HG03575 (cell line): ENCODE results near the gene ILK.

ENCODE experiments used
- ATAC-seq: cut with Tn5 transposase; IDR thresholded peaks from one replicate; pipeline ENCODE4 v1.9.1; 2021; ENCODE audit not compliant: unreplicated experiment, insufficient number of reproducible peaks, low FRiP score; ENCODE audit errors: extremely low read depth

The ILK gene

DNA sequence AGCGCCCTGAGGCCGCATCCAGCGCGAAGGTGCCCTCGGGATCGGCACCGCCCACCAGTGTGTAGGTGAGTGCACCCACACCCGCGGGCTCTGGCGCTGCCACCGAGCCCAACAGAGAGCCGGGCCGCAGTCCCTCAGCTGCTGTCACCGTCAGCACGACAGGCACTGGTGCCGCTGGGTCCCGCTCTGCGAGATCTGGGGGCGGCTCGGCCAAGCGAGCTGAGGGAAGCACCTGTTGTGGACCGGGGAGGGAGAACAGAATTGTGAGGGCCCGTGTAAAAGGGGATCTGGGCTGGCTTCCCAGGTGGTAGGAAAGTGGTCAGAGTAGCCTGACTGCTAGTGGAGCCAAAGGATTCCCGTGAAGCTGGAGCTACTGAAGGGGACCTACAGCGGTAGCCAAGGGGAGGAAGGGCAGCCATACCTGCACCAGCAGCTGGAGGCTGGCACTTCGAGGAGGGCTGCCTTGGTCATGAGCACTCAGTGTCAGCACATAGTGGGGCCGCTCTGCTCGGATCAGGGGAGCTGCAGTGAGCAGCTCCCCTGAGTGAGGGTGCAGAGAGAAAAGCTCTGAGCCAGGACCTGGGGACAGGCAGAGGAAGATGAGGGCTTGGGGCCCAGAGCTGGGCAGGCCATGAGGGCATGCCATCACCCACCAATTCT is 27.2 kb downstream of the ILK start:
- ATAC-seq: no peak

DNA sequence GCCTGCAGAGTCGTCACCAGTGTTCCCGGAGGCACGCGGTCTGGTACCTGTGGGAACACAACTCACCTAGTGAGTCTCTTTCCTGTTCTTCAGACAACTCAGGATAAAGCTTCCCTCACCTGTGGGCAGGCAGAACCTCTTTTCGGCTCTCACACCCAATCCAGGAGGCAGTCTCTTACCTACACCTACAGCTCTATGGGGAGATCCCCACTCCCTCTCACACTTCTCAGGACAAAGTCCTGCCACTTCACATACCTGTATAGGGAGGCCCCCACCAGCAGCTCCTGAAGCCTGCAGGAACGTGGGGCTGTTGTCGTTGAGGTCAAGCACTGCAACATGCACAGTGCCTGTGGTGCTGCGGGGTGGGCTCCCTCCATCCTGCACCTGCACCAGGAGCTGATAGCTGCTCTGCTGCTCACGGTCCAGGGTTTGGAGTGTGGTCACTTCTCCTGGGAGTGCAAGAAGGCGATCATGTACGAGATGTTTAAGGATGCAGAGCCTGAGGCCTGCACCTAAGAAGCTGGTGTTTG is 27.9 kb downstream of the ILK start:
- ATAC-seq: no peak

DNA sequence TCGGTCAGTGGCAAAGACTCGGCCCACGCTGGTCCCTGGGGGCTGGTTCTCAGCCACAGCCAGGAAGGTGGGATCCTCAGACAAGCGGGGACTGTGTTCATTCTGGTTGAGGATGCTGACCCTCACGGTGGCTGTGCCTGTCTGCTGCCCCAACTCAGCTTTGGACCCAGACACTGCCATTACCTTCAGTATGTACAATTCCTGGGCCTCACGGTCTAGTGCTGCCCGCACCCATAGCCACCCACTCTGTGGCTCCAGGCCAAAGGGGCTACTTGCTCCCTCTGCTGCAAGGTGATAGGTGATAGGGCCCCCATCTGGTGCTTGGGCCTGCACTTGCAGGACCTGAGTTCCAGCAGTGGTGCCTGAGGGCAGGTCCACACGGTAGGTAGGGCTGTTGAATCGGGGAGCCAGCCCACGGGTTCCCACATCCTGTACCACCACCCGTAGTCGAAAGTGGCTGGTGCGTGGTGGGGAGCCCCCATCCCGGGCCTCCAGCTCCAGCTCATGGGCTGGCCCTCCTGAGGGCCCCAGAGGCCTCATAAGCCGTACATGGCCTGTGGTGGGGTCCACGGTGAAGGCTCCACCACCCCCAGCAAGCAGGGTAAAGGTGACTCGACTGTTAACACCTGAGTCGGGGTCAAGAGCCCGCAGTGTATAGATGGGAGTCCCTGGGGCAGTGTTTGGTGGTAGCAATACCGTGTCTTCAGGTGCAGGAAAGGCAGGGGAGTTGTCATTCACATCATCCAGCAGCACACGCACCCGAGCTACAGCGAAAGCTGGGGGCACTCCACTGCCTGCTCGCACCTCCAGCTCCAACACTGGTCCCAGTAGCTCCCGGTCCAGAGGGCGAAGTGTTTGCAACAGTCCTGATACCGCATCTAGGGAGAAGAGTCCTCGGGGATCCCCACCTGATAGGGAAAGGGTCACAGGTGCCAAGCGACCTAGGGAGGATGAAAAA is 28.8 kb downstream of the ILK start:
- no peak for ATAC-seq

DNA sequence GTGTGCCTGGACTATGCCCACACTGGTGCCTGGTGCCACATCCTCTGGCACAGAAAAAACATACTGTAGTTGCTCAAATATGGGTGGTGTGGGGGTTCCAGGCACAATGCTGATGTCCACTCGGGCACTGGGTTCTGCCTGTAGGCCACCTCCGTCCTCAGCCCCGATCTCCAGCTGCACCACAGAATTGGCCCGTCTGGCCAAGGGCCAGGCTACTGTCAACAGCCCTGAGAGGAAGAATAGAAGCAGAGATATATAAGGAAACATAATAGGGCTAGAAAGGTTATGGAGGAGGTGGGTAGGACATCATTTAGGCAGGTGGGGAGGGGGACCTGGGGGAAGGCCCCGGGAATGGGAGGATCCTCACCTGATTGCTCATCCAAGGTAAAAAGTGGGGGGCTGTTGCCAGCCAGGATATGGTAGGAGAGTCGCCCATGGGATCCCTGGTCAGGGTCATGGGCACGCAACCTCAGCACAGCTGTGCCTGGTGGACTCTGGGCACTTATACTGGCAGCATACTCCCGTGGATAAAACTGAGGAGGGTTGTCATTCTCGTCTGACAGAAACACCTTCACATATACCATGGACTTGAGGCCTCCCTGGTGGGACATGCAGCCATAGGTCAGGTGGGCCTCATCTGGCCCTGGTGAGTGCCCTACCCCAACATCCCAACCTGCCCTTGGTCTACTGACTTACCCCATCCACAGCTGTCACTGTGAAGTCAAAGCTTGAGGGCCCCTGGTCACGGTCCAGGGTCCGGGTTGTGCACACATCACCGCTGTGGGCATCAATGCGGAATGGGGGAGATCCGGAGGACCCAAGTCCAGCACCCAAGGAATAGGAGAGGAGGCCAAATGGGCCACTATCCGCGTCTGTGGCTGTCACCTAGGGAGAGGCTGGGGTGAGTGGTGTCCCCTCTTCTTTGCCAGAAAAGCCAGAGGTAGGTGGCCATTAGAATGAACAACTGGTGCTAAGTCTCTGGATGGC is 30.1 kb downstream of the ILK start:
- no peak for ATAC-seq

DNA sequence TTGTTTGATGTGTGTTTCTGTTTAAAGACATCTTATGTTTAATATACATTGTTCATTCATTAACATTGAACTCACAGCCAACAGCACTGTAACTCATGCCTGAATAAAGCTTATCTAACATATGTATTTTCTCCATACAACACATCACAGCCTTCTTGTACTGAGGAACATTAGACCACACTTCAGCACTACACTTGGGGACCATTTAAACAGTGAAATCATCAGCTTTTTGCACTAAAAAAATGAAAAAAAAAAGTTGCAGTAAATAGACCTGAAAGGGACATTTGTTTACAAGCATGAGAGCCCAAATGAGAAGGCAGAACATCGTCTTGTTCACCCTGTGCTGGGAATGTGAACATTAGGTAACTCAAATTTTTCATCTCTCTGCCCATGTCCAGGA is 31.0 kb downstream of the ILK start:
- no peak for ATAC-seq

DNA sequence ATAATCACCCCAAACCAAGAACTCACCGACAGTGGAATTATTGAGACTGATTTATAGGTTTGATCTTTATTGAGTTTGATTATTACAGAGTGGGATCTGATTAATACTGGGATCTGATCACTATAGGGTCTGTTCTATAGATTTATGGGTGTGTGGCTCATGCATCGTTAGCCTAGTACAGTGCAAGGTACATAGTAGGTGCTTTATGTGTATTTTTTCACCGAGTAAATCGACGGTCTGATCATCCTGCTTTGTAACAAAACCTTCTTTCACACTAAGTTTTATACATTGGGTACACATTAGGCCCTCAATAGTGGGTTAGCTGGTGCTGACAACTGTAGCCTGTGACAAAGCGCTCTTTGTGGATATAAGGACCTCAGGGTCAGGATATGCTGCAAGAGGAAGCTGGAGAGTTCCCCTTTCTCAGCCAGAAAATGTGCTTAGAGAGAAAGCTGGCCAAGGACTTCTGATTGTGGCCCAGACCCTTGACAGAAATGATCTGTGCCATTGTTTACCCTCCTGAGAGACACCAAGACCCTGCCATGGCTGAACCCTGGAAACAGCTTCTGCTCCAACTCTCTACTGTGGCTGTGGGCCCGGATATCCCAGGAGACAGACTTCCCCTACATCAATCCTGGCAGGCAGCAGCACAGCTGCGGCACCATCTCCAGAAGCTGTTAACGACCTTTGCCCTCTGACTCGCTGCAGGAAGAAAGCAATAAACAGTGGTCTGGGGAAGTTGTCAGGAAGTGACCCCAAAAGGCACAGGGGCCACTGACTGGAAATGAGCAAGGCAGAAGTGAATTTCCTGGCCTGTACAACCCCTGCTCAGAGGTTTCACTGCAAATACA is 31.7 kb downstream of the ILK start:
- no peak for ATAC-seq

DNA sequence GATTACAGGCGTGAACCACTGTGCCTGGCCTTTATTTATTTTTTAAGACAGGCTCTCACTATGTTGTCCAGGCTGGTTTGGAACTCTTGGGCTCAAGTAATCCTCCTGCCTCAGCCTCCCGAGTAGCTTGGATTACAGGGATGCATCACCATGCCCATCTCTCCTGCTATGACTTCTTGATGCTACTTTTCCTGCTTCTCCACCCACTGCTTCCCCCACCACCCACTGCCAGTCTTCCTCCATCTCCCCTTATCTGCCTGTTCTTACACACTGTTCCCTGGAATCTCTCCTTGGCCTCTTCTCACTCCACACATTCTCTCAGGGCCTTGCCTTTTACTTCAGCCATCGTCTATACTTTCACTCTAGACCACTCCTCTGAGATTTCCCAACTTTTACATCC is 32.9 kb downstream of the ILK start:
- ATAC-seq: no peak

DNA sequence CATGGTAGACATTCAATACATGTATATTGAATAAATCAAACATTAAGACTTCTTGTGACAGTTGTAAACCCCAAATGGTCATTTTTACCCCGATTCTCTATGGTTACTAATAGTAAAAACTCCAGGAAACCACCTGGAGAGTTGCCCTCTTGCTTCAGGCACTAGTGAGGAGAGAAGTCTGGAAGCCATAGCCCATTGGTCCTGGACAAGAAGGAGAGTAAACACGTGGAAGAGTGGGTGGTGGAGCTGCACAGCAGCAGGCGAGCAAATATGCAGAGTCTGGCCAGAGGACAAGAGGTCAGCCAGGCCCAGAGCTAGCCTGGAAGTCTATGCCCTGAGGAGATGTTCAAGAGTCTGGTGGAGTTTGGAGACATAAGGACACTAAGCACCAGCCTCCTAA is 34.3 kb downstream of the ILK start:
- no peak for ATAC-seq

DNA sequence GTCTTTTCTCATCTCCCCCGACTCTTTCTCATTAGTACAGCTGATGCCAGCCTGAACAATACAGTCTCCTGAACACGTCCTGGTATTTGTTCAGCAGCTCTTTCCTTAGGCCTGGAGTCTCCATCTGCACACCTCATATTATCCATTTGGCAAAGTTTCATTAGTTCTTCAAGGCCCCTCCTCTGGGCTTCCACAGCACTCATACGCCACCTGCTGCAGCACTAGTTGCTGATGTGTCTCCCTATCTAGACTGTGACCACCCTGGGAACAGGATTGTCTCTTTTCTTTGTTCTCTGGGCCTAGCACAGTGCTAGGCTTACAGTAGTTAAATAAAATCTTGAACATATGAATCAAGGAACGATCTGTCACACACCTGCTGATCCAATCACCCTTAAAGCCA is 34.9 kb downstream of the ILK start:
- no peak for ATAC-seq

DNA sequence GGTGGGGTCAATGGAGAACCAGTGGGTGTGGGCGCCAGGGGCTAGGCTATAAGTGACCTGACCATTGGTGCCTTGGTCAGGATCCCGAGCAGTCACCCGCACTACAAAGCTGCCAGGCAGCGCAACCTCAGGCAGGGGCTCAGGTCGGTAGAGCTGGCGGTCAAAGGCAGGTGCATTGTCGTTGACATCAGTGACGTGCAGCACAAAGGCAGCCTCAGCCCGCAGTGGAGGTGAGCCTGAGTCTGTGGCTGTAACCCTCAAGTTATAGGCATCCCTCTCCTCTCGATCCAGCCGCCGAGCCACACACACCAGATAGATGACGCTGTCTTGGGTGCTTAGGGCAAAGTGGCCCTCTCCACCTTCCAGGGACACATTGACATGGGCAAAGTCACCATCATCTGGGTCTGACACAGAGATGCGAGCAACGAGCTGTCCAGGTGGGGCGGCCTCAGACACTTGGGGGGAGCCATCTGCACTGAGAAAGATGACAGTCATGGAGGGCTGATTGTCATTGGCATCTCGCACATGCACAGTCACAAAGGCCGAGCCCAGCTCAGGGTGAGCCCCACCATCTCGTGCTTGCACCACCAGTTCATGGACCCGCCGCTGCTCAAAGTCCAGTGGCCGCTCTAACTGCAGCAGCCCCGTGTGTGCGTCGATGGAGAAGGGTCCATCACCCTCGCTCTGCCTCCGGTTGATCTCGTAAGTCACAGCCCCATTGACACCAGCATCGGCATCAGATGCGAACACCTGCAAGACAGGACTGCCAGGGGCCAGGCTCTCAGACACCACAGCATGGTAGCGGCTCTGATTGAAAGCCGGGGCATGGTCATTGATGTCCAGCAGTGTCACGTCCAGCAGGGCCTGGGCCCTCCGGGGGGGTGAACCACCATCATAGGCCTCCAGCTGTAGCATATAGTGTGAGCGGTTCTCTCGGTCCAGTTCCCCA is 36.7 kb downstream of the ILK start:
- no peak for ATAC-seq

DNA sequence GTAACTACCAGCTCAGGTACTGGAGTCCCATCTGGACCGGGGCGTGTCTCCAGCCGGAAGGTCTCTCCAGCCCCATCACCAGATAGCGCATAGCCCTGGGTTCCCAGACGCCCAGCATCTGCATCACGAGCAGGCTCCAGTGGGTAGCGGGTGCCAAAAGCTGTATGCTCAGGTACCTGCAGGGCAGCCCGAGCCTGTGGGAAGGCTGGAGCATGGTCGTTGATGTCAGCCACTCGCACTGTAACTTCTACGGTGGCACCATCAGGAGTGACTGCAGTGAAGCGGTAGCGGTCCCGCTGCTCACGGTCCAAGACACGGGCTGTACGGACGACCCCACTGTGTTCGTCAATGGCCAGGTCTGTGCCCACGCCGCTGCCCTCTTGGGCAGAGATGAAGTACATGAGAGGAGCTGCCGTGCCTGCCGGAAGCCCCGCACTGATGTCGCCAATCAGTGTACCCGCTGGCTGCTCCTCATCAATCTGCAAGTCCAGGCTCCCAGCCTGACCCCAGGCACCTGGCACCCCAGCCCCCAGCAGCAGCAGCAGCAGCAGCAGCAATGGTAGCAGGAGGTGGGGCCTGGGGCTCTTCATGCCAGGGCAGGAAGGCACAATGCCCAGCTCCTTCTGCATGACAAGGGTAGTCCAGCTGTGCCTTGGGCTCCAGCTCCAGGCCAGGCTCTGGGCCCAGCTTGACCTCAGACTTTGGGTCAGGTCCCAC is 37.6 kb downstream of the ILK start:
- ATAC-seq: no peak

DNA sequence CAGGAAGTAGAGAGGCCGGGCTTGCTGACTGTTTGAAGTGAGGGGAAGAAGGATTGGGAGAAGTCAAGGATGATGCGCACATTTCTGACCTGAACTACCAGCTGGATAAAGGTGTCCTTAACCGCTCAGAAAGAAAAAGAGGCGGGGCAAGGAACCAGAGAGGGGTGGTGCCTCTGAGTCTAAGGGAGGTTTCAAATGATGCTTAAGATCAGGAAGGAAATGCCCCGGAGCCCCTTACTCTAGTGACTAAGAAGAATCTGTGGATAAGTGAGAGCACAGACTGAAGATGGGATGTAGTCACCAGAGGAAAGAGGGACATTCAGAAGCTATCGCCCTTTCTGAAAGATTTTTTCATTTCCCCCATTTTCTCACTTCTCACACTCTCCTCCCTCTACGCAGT is 39.4 kb downstream of the ILK start:
- ATAC-seq: no peak

DNA sequence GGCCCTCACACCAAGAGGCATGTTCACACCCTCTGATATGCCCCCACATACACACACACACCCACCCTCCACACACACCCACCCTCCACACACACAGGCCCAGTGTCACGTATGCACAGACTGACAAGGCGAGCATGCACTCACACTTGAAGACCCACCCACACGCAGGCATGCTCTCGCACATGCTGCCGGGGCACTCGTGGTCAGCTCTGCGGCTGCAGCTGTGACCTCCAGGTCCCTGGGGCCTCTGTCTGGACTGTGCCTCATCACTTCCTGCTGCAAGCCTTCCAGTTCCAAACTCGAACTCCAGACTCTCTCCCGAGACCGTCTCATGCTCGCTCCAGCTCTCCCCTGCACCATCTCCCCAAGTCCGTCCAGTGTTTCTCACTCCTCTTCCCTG is 42.5 kb downstream of the ILK start:
- no peak for ATAC-seq

DNA sequence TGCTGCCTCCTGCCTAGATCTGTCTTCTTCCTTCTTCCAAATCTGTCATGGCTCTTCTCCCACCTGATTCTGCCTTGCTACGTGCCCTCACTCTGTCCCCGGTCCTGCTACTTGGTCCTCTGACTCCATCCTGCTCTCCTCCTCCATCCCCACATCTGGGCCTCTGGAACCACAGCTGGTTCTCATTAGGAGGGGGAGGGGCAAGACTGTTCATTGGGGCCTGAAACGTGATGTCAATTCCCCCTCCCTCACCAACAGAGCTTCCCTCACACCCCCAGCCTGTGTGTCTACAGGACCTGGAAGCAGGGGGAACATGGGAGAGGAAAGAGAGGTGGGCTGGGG is 43.0 kb downstream of the ILK start:
- no peak for ATAC-seq

DNA sequence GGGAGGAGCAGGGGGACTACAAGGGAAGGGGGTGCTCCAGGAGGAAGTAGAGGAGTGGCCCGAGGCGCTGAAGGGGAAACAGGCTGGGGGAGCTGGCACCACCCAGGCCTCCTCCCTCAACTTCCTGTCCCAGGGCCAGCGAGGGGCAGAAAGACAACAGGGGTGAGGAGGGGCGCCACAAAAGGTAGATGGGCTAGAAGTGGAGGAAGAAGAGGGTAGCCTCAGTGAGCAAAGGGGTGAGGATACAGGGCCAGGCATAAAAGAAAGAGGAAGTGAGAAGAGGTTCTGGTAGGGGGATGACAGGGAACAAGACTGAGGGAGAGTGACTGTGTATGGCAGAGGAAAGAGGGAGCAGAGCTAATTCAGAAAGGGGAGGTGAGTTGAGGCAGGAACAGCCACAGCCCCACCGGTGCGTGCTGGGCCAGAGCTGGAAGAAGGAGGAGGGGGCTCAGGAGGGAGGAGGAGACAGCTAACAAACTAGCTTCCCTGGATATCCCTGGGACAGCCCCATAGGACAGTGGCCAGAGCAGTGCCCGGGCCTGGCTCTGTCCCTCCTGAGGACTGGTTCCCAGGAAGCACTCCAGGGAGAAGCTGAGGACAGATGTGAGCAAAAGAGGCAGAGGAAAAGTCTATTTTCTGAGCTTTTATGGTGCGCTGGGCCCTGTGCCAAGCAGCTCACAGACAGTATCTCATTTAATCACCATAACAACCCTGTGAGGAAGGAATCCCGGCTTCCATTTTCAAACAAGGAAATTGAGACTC is 43.5 kb downstream of the ILK start:
- ATAC-seq: peak; percentile 75

DNA sequence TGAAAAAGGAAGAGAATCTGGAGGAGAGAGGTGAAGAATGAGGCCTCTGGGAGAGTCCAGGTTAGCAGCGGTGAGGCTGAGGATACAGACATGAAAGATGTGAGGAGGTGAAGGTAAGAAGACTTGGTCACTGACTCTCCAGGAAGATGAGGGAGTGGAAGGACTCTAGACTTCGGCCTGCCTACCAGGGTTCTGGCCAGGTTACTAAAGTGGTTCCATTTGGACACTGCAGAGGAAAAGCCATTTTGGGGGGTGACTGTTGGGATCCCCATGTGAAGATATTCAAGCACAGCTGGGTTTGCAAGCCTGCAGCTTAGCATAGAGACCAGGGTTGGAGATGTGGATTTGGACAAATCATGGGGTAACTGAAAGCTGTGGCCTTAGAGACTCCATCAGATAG is 44.3 kb downstream of the ILK start:
- ATAC-seq: no peak
